Upper lobe of right lung (tissue), 1 donor: ENCODE results near the gene NET1. TPM values are rescaled to one million over a fixed set of nuclear protein-coding genes. Genes with fewer than 3 reads are reported as not detected.

Source experiments
- ATAC-seq: fragments of 200-7000 bp; cut with Tn5 transposase; one replicate; pipeline ENCODE4 v1.9.1; 2020; ENCODE audit warnings: mild to moderate bottlenecking, moderate library complexity
- DNase-seq: peaks from one replicate; pipeline ENCODE4 v3.0.0-alpha.2; 2020
- H3K27ac ChIP-seq: fragments of 200-600 bp; one replicate; pipeline ENCODE4 v1.8.0; 2022
- H3K27me3 ChIP-seq: fragments of 200-600 bp; one replicate; pipeline ENCODE4 v1.8.0; 2022; ENCODE audit warnings: mild to moderate bottlenecking
- H3K36me3 ChIP-seq: fragments of 200-600 bp; one replicate; pipeline ENCODE4 v1.8.0; 2022
- H3K4me1 ChIP-seq: fragments of 200-600 bp; one replicate; pipeline ENCODE4 v1.8.0; 2022
- H3K4me3 ChIP-seq: fragments of 200-600 bp; one replicate; pipeline ENCODE4 v1.8.0; 2022; ENCODE audit warnings: mild to moderate bottlenecking
- H3K9me3 ChIP-seq: fragments of 200-600 bp; one replicate; pipeline ENCODE4 v1.8.0; 2022
- intact Hi-C: fragments of 100-400 bp; cut with DNase I; formaldehyde crosslinking; loops from one replicate; pipeline ENCODE4 v1.11.0; 2022
- total RNA-seq: library from RNA; stranded (reverse); fragmentation: NEBNext Ultra II Directional; extraction: Animal tissue kit (Norgen Biotek cat#: 25700); gene quantifications from one replicate; pipeline ENCODE4 v1.2.1, GENCODE V29; 2021
- TF ChIP-seq, protein P1 (sequence below): fragments of 200-600 bp; IDR thresholded peaks from one replicate; pipeline ENCODE4 v1.8.0; 2022; ENCODE audit warnings: antibody characterized with exemption
- donor health status: DM: no; HTN: yes; CAD: no; lungs with severe emphysema.

Gene NET1
- total RNA-seq, 1 donor from 2014 or later, result 42.8 TPM

DNA sequence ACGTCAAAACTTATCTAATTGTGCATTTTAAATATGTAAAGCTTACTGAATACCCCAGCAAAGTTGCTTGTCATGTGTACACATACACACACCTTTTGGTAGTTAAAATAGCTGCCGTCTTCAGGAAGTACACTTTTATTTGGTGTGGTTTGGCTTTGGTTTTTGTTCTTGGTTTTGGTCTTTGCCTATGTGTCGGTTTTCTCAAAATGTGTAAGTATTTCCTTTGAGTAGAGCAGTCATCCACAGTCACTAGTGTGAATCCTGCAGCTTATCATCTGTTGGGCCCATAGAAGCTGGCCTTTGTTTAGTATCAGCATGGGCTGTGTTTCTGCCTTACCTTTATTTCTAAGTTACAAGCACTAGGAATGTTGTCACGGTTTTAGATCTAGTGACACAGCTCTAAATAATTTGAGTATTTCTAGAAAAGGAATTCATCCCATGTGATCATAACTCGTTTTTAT lies 35.3 kb downstream of the NET1 start:
- Histone ChIP-seq H3K9me3 (no peaks in the 10 kb centered on the region), H3K27ac (peak overlapping the region; percentile 68), H3K36me3 (peaks cover 11% of the 10 kb centered on the region), H3K4me1 (peaks cover 22% of the 10 kb centered on the region), H3K4me3 (peak overlapping the region; percentile 53), H3K27me3 (no peaks in the 10 kb centered on the region)
- intact Hi-C loops, result no loop called here
- no peak for DNase-seq
- no peak for ATAC-seq
- TF ChIP-seq, protein P1, sequence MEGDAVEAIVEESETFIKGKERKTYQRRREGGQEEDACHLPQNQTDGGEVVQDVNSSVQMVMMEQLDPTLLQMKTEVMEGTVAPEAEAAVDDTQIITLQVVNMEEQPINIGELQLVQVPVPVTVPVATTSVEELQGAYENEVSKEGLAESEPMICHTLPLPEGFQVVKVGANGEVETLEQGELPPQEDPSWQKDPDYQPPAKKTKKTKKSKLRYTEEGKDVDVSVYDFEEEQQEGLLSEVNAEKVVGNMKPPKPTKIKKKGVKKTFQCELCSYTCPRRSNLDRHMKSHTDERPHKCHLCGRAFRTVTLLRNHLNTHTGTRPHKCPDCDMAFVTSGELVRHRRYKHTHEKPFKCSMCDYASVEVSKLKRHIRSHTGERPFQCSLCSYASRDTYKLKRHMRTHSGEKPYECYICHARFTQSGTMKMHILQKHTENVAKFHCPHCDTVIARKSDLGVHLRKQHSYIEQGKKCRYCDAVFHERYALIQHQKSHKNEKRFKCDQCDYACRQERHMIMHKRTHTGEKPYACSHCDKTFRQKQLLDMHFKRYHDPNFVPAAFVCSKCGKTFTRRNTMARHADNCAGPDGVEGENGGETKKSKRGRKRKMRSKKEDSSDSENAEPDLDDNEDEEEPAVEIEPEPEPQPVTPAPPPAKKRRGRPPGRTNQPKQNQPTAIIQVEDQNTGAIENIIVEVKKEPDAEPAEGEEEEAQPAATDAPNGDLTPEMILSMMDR, result no peak

DNA sequence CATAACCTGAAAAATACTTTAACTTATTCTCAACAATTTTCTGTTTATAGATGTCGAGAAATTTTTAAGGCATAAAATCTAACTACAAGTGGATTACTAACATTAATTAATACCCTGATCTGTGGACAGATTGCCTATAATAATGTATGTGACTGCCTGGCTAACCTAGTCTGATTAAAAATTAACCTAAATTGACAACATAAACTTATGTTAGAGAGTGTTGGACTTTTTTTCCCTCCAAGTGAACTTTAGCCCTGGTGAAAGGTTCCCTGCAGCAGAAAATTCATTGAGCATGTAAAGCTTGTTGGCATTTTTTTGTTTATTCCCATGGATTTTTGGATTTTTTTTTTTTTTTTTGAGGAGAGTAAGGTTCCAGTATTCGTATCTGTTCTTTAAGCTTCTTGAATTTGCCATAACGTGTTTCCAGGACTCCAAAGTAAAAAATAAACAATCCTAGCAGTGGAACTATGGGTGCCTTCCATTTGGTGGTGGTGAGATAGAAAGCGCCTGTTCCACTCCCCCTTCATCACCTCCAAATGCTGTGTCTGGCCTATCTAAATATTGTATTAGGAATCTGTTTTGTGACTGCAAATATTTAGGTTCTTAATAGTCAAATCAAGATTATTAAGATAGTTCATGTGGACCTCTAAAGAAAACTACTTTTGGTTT lies 36.1 kb downstream of the NET1 start:
- TF ChIP-seq, protein P1, result no peak
- H3K27me3 ChIP-seq, result no peaks in the 10 kb centered on the region
- H3K36me3 ChIP-seq, result peaks cover 18% of the 10 kb centered on the region
- peak overlapping the region; percentile 53 for H3K4me3 ChIP-seq
- intact Hi-C loops, result no loop called here
- no peaks in the 10 kb centered on the region for H3K9me3 ChIP-seq
- H3K27ac ChIP-seq, result peak overlapping the region; percentile 68
- peaks cover 22% of the 10 kb centered on the region for H3K4me1 ChIP-seq
- DNase-seq (no peak), ATAC-seq (no peak)

DNA sequence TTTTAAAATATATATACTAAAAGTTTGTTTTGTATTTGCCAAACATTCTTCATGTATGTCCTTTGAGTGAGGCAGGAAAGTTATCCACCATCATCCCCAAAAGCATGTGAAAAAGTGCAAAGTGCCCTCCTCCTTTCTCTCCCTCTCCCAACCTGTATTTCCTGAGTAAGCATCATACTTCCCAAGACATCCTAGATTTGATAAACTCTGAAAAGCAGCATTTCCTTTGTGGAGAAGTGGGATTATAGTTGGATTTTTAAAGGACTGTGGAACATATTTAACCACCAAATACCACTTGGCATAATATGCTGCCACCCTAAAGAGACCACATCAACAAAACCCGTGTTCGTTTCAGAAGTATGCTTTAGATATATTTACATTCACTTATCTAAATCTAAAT lies 36.9 kb downstream of the NET1 start:
- H3K4me1 ChIP-seq, result peaks cover 22% of the 10 kb centered on the region
- TF ChIP-seq, protein P1, result no peak
- no peaks in the 10 kb centered on the region for H3K27me3 ChIP-seq
- ATAC-seq (no peak), DNase-seq (no peak)
- H3K27ac ChIP-seq, result peak overlapping the region; percentile 68
- intact Hi-C loops, result no loop called here
- peaks cover 25% of the 10 kb centered on the region for H3K36me3 ChIP-seq
- H3K4me3 ChIP-seq, result peak overlapping the region; percentile 53
- H3K9me3 ChIP-seq, result no peaks in the 10 kb centered on the region

DNA sequence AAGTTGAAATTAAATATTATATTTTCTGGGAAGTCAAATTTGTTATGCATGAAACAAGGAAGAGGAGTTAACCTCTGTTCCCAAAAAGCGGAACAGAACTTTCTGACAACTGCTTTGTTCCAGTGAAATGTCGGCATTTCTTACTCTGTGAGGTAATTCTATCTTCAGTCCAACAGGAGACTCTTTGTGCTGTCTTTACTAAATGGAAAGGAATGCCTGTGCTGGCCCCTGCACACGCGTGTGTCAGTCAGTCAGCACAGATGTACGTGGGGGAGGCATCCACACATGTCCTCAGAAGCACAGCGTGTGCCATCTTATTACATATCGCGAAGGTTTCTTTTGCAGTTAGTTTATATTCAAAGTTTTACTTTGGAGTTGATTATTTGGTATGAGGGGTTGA lies 37.5 kb downstream of the NET1 start:
- ATAC-seq (peak; percentile 35), DNase-seq (no peak)
- Histone ChIP-seq H3K9me3 (no peaks in the 10 kb centered on the region), H3K27ac (no peak overlapping the region), H3K4me3 (peak overlapping the region; percentile 53), H3K4me1 (peaks cover 22% of the 10 kb centered on the region), H3K36me3 (peaks cover 31% of the 10 kb centered on the region), H3K27me3 (no peaks in the 10 kb centered on the region)
- intact Hi-C loops, result no loop called here
- TF ChIP-seq, protein P1, result no peak

DNA sequence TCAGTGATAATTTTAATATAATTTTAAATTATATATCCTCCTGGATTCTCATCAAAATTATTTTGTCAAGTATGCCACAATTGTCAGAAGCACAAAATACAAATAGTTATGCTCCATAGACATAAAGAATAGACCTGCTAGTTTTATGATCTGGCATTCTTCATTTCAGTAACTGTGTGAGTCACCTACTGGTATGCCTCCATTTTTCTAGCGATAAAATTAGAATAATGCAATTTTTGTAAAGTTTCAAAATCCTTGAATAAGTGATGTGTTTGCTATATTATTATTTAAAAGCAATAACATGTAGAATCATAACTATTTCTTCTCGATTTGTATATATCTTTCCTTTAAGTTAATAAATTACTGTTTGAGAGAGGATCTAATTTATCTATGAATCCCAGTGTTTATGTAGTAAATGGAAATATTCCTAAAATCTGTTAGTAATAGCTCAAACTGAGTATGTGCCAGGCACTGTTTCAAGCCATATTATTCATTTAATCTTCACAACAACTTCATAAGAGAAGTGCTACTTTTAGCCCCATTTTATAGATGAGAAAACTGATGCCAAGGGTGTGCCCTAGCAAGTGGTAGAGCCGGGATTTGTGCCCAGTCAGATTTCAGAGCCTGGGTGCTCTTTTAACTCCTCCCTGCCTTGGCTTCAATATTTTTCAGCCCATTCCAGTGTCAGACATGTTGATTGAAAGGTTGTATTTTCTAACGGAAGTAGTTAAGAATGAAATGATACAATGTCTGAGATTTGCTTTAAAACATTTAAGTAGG lies 38.4 kb downstream of the NET1 start:
- Histone ChIP-seq H3K36me3 (peaks cover 41% of the 10 kb centered on the region), H3K27ac (no peak overlapping the region), H3K9me3 (no peaks in the 10 kb centered on the region), H3K4me1 (peaks cover 22% of the 10 kb centered on the region), H3K4me3 (no peak overlapping the region), H3K27me3 (no peaks in the 10 kb centered on the region)
- DNase-seq, result no peak
- TF ChIP-seq, protein P1, result no peak
- intact Hi-C loops, result no loop called here
- no peak for ATAC-seq
